PC-3 (cell line): Measurements from ENCODE around the gene MARCHF3.

ENCODE experiments used
- CTCF ChIP-seq: fragments of 300-600 bp; sonication (generic); conservative IDR thresholded peaks from 2 replicates; pipeline ENCODE4 v1.5.1; 2017; ENCODE audit warnings: antibody characterized with exemption, low read depth, mild to moderate bottlenecking, low read length
- EZH2 ChIP-seq: fragments of 300-600 bp; sonication (generic); IDR thresholded peaks from one replicate; pipeline ENCODE4 v1.6.1; 2017; ENCODE audit warnings: antibody characterized with exemption, mild to moderate bottlenecking, low read length; ENCODE audit not compliant: unreplicated experiment

- TF ChIP-seq CTCF (no peak), EZH2 (no peak)
Observed at GRCh38 chr5:127074466-127074865, 44.1 kb upstream of the MARCHF3 start.
